Activated CD8-positive, alpha-beta memory T cell treated with anti-CD3 and anti-CD28 coated beads for 4 hours (primary cell): ENCODE data around the gene ARHGAP21.

Experiments used
- DNase-seq, 2 donors: peaks; one replicate each; pipeline ENCODE4 v3.0.0-alpha.2; 2020; ENCODE audit warnings: low read depth in 2 of 2

Gene ARHGAP21

DNA sequence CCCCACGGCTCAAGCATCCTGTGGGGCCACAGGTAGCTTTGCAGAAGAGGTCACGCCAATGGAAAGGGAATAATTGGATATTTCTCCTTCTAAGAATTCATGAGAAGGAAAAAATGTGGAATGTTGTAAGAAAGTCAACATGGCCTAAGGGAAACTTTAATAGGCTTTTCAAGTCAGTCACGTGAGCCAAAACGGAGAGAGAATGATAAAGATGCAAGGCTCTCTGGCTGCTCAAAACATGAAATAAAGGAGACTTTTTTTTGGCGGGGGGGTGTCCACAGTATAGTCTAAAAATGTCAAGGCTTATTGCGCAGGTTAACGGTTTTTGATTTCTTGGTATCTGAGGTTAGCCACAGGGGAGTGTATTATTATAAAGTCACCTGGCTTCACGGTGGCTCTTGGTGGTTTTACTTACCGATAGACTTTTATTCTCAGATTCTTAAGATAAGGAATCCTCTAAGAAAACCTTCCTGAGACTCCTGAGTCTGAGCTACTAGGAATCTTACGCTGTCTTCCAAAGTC, 148.1 kb downstream of the ARHGAP21 start:
- no peak for DNase-seq

DNA sequence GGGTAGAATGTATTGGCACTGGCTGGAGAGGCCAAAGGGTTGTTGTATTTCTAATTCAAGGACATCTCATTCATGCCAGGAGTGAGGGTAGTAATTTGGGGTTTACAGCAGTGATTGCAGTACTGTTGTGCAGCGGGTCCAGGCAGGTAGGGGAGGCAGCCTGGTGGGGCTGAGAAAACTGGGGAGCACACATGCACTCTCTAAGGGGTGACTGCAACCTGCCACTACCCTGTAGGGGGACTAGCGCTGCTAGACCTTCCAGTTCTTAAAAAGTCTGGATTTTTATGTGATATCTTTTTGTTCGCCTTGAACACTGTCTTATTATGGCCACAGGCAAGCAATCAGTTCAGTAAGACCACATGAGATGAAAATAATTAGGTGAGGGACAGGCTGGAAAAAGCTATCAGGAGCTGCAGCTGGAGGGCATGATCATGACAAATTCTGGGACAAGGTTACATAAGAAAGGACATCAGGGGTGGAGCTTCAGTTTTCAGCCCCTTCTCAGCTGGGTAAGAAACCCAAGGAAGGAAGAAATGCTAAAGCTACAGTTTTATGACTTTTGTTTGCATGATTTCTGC, 149.0 kb downstream of the ARHGAP21 start:
- no peak for DNase-seq

DNA sequence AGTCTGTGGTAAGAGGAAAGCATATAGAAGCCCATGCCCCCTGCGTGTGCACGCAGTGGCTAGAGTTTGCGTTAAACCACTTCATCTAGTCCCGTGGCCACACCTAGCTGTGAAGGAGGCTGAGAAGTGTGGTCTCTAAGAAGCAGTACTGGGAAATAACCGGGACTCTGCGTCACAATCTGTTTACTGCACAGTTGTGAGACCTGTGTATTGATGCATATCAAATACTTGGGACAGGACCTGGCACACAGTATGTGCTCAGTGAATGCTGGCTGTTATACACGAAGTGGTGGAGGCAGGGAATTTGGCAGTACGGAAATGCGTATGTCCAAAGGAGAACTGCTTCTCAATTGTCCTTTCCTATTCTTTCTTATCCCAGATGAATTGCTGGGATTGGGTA, 149.5 kb downstream of the ARHGAP21 start:
- no peak for DNase-seq

DNA sequence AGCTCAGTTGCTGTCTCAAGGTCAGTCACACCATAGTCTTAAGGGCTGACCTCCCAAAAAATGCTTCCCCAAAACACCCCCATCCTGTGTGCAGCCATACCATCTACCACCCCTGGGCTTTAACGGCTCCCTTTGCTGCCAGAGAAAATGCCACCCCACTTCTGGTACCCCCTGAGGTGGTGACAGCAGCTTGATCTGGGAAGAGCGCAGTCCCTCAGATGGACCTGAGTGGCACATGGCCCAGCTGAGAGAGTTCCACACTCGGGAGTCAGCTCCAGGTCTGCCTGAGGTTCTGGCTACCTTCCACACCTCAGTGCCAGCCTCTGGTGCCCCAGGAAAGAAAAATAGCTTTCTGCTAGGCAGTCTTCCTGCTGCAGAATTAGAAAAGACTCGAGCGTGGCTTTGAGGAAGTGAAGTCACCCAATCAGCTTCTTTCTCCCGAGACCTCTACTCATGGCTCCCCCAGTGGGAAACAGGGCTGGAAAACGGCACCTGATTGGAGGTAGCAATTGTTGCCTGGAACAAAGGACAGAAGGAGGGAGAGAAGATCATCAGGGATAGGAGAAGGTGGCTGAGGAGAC, 151.7 kb downstream of the ARHGAP21 start:
- DNase-seq = no peak

DNA sequence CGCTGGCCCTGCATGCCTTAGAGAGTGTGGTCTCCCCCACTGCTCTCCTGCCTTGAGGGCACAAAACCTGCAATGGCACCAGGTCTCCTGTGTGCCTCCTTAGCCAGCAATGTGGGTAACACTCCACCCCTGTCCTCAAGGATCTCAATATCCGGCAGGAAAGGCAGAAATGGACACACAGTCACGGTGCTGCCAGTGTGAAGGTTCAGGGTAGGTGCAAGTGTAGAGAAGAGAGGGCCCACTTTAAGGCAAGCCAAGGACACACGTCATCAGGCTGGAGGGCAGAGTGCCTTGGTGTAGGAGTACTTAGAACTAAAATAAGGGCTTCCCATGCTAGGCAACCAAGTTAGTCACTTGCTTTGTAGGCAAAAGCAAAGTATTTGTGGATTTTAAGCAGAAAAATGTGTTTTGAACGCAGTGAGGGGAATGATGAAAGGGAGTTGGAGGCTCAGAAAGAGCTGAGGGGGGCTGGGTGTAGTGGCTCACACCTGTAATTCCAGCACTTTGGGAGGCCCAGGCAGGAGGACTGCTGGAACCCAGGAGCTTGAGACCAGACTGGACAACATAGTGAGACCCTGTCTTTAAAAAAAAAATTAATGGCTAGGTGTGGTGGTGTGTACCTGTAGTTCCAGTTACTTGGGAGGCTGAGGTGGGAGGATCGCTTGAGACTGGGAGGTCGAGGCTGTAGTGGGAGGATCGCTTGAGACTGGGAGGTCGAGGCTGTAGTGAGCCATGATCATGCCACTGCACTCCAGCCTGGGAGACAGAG, 152.8 kb downstream of the ARHGAP21 start:
- DNase-seq = no peak

DNA sequence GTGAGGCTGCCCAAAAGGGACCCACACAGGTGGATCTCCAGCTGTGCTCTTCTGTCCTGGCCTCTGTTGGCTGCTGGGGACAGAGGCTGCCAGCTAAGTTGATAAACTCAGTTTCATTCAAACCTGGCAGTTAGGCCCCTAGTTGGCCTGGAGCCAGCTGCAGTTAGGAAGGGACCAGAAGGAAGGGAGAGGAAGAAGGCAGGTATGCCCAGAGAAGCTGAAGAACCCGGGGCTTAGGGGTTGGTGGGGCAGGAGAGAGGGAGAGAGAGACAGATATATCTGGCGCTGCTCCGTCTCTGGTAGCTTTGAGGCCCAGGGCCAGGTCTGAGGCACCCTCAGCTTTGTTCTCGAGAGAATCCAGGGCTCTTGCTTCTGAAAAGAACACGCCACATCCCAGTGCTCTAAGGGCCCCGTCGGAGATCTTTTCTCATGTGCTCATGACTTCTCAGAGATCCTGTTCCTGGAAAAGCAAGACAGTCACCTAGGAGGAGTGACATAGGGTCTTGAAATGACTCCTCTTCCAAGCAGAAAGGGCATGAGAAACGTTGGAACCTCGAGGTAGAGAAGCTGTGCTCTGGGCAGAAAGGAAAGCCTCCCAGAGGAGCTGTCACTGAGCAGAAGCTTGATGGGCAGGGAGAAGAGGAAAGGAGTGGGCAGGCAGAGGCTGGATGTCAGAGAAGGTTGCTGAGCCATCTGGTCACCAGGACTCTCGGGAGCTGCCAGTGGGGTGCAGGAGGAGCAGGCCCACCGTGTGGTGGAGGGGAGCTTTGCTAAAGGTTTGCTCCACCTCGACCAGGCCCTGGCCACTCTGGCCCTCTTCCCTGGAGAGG, 153.6 kb downstream of the ARHGAP21 start:
- no peak for DNase-seq

DNA sequence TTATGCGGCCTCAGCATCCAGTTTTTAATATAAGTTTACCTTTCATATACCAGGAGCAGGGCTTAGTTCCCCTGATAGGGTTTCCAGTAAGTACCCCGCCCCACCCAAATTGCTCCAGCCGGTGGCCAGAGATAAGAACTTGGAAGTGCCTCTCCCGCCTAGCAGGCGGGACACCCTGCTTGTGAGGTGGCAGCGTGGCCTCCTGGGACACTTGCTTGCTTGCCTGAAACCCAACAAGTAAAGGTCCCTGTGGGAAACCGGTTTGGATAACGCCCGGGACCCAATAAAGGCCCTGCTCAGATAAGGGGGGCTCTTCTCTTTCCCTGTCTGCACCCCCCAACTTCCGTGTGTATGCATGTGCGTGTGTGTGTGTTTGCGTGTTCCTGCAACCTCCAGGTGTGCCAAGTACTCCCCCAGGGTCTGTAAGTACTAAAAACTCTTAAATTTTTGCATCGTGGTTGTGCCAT, 154.3 kb downstream of the ARHGAP21 start:
- no peak for DNase-seq

DNA sequence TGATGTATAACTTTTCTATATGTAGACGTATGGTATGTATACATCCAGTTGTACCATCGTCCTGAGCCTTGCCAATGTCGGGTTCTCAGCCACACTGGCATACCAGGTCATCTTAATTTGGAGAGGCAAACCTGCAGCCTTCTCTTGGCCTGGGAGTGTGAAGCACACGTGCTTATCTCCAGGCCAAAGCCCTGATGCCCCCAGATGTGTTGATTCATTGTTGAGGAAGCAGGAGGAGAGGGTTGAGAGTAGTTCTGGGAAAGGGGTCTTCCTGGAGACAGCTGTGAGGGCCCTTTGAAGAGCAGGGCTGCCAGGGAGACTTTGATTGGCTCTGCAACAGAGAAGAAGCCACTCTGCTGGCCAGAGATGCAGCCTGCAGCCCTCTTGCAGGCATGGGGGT, 155.6 kb downstream of the ARHGAP21 start:
- no peak for DNase-seq

DNA sequence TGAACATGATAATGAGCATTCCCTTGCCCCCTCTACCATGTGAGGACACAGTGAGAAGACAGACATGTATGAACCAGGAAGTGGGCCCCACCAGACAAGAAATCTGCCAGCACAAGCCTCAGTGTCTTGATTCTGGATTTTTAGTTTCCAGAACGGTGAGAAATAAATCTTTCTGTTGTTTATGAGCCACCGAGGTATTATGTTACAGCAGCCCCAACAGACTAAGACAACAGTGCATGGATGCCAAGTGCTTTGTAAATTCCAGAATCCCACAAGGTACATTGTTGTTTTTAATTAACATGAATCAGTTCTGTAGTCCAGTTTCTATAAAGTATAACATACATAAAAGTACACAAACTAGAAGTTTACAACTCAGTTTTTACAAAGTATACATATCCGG, 162.2 kb downstream of the ARHGAP21 start:
- no peak for DNase-seq

DNA sequence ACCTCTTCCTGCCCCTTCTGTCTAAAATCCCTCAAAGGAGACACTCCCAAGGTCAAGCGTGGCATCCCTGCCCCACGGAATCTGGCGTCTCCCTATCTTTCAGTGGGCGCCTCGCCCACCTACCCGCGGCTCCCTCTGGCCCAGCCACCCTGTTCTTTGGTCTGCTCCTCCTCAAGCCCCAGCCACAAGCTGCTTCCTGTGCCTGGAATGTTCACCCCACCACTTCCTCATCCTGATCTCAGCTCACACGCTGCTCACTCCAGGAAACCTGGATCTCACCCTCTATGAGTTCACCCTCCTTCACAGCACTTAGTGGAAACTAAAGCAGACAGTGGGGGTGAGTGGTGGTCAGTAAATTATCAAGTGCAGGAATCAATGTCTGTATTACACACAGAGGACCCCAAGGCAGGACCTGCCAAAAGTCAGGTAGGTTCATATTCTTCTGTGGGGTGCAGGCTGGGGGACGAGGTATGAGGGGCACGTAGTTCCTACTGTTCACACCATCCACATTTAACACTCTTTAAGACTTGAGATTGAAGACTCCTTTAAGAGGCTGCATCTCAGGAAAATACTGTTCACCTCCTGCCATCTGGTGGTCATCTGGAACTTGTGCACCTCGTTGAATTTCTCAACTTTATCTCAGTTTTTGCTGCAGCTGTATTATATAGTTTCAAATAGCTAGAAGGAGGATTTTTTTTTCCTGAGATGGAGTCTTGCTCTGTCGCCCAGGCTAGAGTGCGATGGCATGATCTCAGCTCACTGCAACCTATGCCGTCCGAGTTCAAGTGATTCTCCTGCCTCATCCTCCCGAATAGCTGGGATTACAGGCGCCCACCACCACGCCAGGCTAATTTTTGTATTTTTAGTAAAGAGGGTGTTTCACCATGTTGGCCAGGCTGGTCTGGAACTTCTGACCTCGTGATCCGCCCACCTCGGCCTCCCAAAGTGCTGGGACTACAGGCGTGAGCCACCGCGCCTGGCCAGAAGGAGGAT, 166.6 kb downstream of the ARHGAP21 start:
- no peak for DNase-seq

DNA sequence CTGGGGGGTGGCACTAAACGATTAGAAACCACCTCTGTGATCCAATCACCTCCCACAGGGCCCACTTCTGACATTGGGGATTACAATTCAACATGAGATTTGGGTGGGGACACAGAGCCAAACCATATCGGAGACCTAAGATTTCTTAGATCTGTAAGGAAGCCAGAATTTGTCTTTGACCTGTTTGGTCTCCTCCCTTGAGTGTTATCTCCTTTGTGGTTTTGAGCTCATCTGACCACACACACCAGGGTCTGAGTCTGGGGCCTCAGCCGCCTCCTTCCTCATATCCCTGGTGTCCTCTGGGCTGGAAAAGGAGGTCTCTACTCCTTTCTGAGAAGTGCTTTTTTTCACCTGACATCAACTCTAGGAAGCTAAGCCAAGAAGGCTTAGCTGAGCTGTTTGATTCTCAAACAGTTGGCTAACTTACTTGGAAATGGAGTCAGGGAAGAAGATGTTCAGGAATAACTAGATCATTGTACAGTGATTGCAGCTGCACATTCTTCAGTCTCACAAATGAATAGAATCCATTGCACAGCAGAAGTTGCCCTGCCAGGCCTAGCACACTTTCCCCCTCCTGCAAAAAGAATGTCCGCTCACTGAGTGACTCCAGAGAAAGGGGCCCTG, 167.4 kb downstream of the ARHGAP21 start:
- no peak for DNase-seq

DNA sequence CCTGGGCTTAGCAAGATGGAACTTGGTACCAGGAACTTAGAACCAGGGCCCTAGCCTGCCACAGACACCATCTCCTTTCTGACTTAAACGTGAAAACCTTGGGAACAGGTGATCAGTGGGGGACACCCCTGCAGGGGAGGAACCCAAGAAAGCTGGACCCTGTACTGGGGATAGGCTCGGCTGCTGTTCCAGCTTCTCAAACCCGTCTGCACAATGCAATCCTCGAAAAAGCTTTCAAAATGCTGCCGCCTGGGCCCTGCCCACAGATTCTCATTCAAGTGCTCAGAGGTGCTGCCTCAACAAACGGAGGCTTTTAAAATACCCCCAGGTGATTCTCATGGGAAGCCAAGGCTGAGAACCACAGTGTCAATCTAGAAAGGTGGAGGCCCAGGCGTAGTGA, 169.7 kb downstream of the ARHGAP21 start:
- no peak for DNase-seq

DNA sequence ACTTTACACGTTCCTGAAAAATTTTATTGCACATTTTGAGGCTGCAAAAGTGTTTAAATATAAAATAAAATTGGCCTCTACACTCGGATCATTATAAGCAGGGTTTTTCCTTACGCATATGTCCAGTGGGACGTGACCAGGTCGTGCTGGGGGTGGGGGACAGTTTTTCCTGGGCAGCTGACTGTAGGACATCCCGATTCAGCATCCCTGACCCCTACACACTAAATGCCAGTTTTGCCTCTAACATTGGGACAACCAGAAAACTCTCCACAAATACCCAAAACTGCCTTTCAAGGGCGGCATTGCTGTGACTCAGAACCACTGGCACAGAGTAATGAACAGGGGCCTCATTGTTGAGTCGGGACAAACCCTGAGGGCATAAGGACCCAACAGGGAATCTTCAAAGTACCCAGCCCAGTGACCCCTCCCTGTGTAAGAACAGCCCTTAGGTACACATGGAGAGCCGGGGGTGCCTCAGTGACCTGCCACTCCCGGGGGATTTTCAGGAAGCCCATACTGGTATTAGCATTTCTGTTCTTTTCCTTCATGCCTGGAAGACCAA, 170.6 kb downstream of the ARHGAP21 start:
- DNase-seq = no peak

DNA sequence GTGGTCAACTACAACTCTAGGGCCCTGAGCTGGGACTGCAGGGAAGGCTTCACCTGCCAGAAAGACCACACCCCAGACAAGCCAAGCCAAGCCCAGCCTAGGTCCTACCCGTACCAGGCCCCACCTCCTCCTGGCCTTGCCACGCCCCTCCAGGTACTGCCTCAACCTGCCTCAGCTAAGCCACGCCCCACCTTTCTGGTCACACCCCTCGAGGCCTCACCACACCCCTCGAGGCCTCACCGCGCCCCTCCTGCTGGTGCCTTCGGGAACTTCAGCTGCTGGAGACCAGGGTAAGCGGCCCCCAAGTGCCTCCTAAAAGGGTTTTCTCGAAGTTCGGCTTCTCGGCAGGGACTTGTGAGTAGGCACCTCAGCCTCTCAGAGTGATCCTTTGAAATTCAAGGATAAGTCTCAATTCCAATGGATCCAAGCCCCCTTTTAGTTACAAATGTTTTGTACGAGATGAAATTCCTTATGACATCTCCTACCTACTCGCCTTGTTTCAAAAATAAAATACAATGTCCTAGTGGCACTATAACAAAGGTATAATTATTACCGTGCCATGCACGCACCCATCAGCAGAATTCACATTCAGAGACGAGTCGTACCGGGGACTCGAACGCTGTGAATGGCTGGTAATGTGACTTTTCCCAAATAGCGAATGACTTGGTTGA, 171.2 kb downstream of the ARHGAP21 start:
- DNase-seq = no peak

DNA sequence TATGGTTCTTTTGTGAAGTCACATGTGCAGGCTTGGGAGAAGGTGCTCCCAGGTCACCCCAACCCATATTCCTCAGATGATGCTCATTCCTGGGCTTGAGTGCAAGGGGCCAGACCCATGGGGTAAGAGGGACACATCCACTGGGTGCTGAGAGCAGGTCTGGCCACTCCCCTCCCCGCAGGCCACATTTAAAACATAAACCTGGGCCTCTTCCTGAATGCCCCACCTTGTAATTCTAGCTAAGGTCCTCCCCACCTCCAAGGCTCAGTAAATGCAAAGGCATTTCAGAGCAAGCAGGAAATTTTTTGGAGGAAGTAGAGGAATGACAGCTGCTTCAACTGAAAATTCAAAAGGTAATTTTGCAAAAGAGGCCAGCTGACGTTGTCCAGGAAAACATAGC, 172.5 kb downstream of the ARHGAP21 start:
- no peak for DNase-seq

DNA sequence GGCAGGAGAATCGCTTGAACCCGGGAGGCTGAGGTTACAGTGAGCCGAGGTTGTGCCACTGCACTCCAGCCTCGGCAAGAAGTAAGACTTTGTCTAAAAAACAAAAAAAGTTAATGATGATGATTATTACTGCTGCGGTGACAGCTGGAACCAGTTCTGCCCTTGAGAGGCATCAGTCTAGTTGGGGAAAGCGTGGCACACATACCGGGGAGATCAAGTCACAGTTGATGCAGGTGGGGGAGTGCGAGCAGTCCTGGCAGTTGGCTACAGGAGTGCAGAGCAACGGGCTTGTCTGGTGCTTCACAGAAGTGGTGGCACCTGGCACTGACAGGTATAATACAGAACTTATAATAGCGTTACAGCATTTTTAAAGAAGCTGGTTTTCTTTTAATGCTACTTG, 173.0 kb downstream of the ARHGAP21 start:
- DNase-seq = no peak

DNA sequence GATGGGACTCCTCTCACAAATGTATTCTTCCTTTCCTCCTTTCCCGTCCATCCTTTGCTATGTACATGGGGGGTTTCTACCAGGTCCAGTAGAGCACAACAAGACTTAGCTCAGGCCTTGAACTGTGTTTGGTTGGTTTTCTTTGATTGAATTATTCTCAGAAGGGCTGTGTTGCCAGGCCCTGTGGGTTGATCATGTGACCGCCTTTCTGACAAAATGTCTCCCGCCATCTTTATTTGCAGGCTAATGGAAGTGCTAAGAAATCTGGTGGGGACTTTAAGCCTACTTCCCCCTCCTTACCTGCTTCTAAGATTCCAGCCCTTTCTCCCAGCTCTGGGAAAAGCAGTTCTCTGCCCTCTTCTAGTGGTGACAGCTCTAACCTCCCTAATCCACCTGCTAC, 178.1 kb downstream of the ARHGAP21 start:
- DNase-seq = no peak

DNA sequence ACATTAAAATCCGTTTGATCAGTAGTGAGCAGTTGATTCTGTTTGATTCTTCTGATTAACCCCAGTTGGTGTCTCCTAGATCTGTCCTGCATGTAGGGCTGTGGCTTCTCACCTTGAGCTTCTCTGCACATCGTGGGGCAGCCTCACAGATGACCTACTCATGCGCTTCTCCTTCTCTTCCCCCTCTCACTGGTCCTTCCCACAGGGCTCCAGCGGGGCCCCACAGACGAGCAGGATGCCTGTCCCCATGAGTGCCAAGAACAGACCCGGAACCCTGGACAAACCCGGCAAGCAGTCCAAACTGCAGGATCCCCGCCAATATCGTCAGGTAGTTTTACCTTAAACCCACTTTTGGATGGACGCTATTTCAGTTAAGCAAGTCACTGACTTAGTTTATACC, 178.9 kb downstream of the ARHGAP21 start:
- DNase-seq = no peak
